Uterus (tissue), 2 donors: ENCODE results near the gene BACH2.

Experiments
- CTCF ChIP-seq, 4 experiments: fragments of 200-600 bp in 2 of 4; fragments of 450-650 bp in 2 of 4; sonication (generic) in 2 of 4; IDR thresholded peaks; one replicate each; pipeline ENCODE4 v1.5.1; 2016 to 2019; ENCODE audit warnings: antibody characterized with exemption in 4 of 4, mild to moderate bottlenecking in 2 of 4, moderate library complexity in 1 of 4
- POLR2A ChIP-seq, 2 donors: fragments of 450-650 bp; IDR thresholded peaks; one replicate each; pipeline ENCODE4 v1.6.1; 2016; ENCODE audit warnings: antibody characterized with exemption in 2 of 2, mild to moderate bottlenecking in 1 of 2, moderate library complexity in 1 of 2

GRCh38 chr6:90135667-90136066 lies 161.0 kb downstream of the BACH2 start:
- no peak for TF ChIP-seq CTCF (IDR thresholded peaks at IDR 0.05)
- TF ChIP-seq POLR2A (IDR thresholded peaks at IDR 0.05) = no peak
